Measurements from ENCODE around the gene USP35.

DNA sequence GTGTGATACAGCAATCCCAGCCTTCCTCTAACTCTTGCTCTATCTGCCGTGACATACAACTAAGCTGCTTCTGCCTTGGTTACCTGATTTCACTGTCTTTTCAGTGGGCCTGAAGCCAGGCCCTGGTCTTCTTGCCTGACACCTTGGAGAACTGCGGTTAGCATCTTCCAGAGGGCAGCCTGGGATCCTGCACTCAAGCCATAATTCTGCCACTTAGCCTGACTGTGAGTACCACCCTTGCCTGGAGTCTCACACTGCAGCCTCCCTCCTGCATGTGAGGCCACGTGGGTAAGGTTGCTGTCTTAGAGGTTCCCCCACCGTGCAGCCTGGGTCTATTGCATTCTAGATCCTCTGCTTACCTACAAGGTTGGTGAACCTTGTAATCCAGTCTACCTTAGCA is 35.8 kb downstream of the USP35 start:
- TF ChIP-seq, protein P1, sequence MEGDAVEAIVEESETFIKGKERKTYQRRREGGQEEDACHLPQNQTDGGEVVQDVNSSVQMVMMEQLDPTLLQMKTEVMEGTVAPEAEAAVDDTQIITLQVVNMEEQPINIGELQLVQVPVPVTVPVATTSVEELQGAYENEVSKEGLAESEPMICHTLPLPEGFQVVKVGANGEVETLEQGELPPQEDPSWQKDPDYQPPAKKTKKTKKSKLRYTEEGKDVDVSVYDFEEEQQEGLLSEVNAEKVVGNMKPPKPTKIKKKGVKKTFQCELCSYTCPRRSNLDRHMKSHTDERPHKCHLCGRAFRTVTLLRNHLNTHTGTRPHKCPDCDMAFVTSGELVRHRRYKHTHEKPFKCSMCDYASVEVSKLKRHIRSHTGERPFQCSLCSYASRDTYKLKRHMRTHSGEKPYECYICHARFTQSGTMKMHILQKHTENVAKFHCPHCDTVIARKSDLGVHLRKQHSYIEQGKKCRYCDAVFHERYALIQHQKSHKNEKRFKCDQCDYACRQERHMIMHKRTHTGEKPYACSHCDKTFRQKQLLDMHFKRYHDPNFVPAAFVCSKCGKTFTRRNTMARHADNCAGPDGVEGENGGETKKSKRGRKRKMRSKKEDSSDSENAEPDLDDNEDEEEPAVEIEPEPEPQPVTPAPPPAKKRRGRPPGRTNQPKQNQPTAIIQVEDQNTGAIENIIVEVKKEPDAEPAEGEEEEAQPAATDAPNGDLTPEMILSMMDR (IDR thresholded peaks at IDR 0.05; ENCODE audit: low read length) = no peak
- TF ChIP-seq EZH2 (optimal IDR thresholded peaks at IDR 0.05; ENCODE audit: low read depth, low read length) = no peak
